H1 (cell line): Measurements from ENCODE around the gene EPHA1. TPM values are rescaled to one million over a fixed set of nuclear protein-coding genes. Genes with fewer than 3 reads are reported as not detected.
A peak's percentile ranks its signal among the peaks of the same experiment; 100 is the strongest.

Source experiments
- CTCF ChIA-PET: fragments of 300-600 bp; sonication (Branson Sonifier 250); formaldehyde crosslinking; loops from one replicate; lab custom pipeline; 2021; ENCODE audit not compliant: partially characterized antibody; lab: Charles Lee
- POLR2A ChIA-PET: fragments of 300-600 bp; sonication (Branson Sonifier 250); formaldehyde crosslinking; loops from one replicate; lab custom pipeline; 2021; ENCODE audit warnings: inconsistent platforms; ENCODE audit not compliant: partially characterized antibody; lab: Charles Lee
- DNase-seq, 2 experiments: peaks; one replicate each; pipeline versions ENCODE4 v3.0.0 to v3.0.0-alpha.2; 2010 to 2022; ENCODE audit warnings: low spot score in 2 of 2, low read depth in 1 of 2, mixed read lengths in 1 of 2
- FAIRE-seq: peaks from 2 replicates; lab custom pipeline; 2011; peaks lifted over from hg19 to GRCh38; lab: Jason Lieb, UNC
- H2AFZ ChIP-seq: 2 replicates; pipeline ENCODE4 v1.8.1; 2012; ENCODE audit warnings: low read length, inconsistent platforms
- H2AK5ac ChIP-seq: 2 replicates; pipeline ENCODE4 v1.6.1; 2013; ENCODE audit warnings: low read depth, low read length
- H2BK120ac ChIP-seq: replicated peaks from 2 replicates; pipeline ENCODE3; 2013; ENCODE audit warnings: low read depth, low read length, inconsistent platforms
- H2BK12ac ChIP-seq: 2 replicates; pipeline ENCODE4 v1.6.1; 2013; ENCODE audit warnings: low read depth, low read length
- H2BK15ac ChIP-seq: 2 replicates; pipeline ENCODE4 v1.6.1; 2013; ENCODE audit warnings: low read length
- H2BK20ac ChIP-seq: 2 replicates; pipeline ENCODE4 v1.6.1; 2013; ENCODE audit warnings: low read length
- H2BK5ac ChIP-seq: 2 replicates; pipeline ENCODE4 v1.6.1; 2013; ENCODE audit warnings: low read depth, low read length
- H3K14ac ChIP-seq: 2 replicates; pipeline ENCODE4 v1.6.1; 2013; ENCODE audit warnings: inconsistent platforms; ENCODE audit not compliant: insufficient read length
- H3K18ac ChIP-seq: 2 replicates; pipeline ENCODE4 v1.6.1; 2013; ENCODE audit warnings: low read length; ENCODE audit errors: extremely low read depth
- H3K23ac ChIP-seq: 2 replicates; pipeline ENCODE4 v1.6.1; 2013; ENCODE audit warnings: inconsistent platforms; ENCODE audit not compliant: insufficient read length
- H3K23me2 ChIP-seq: 2 replicates; pipeline ENCODE4 v1.6.1; 2013; ENCODE audit warnings: low read depth, low read length
- H3K27ac ChIP-seq: 2 replicates; pipeline ENCODE4 v1.6.1; 2011; ENCODE audit warnings: low read depth, low read length, inconsistent platforms
- H3K27me3 ChIP-seq, 4 experiments: replicated peaks in 1 of 4; 1 replicate in 1 of 4; 2 replicates in 3 of 4; pipeline versions ENCODE4 v1.6.1 to v1.8.1; 2011 to 2013; ENCODE audit warnings: low read length in 3 of 4, mild to moderate bottlenecking in 3 of 4, inconsistent platforms in 2 of 4, mixed read lengths in 2 of 4, moderate library complexity in 1 of 4; ENCODE audit not compliant: control insufficient read depth in 3 of 4, insufficient read depth in 3 of 4; ENCODE audit errors: extremely low read depth in 1 of 4
- H3K36me3 ChIP-seq, 4 experiments: 2 replicates each; pipeline versions ENCODE4 v1.6.1 to v1.8.1; 2011 to 2013; ENCODE audit warnings: mild to moderate bottlenecking in 4 of 4, low read length in 3 of 4, moderate library complexity in 2 of 4, control low read depth in 1 of 4, inconsistent platforms in 1 of 4; ENCODE audit not compliant: insufficient read depth in 4 of 4, control insufficient read depth in 2 of 4
- H3K4ac ChIP-seq: replicated peaks from 2 replicates; pipeline ENCODE3; 2013; ENCODE audit warnings: low read length, low read depth, mixed read lengths, inconsistent platforms; ENCODE audit not compliant: insufficient read length
- H3K4me1 ChIP-seq, 4 experiments: replicated peaks in 1 of 4; 1 replicate in 1 of 4; 2 replicates in 3 of 4; pipeline versions ENCODE4 v1.6.1 to v1.8.1; 2011 to 2013; ENCODE audit warnings: low read length in 3 of 4, inconsistent platforms in 2 of 4, mixed read lengths in 1 of 4; ENCODE audit not compliant: insufficient read depth in 4 of 4, control insufficient read depth in 3 of 4
- H3K4me2 ChIP-seq, 2 experiments: 2 replicates each; pipeline versions ENCODE4 v1.6.1 to v1.8.1; 2011 to 2013; ENCODE audit warnings: low read depth in 2 of 2, low read length in 2 of 2, control low read depth in 1 of 2, inconsistent platforms in 1 of 2, mild to moderate bottlenecking in 1 of 2; ENCODE audit not compliant: insufficient read depth in 1 of 2
- H3K4me3 ChIP-seq, 4 experiments: fragments of 200-600, 300-600 bp in 1 of 4; sonication (generic), shearing (Covaris generic), sonication (Bioruptor Twin) in 1 of 4; 2 replicates each; pipeline versions ENCODE4 v1.5.1 to v1.8.1; 2011 to 2016; ENCODE audit warnings: low read length in 4 of 4, low read depth in 3 of 4, control low read depth in 2 of 4, inconsistent platforms in 2 of 4, mild to moderate bottlenecking in 2 of 4, mixed read lengths in 1 of 4, moderate library complexity in 1 of 4; ENCODE audit not compliant: insufficient read depth in 2 of 4; ENCODE audit errors: extremely low read depth in 1 of 4
- H3K56ac ChIP-seq: replicated peaks from 2 replicates; pipeline ENCODE3; 2013; ENCODE audit warnings: low read depth, mild to moderate bottlenecking, mixed read lengths, low read length, inconsistent platforms; ENCODE audit not compliant: insufficient read length
- H3K79me1 ChIP-seq: 2 replicates; pipeline ENCODE4 v1.6.1; 2013; ENCODE audit warnings: low read depth, low read length, control low read depth
- H3K79me2 ChIP-seq, 2 experiments: 2 replicates each; pipeline versions ENCODE4 v1.6.1 to v1.8.1; 2012 to 2013; ENCODE audit warnings: low read length in 2 of 2, mild to moderate bottlenecking in 2 of 2, inconsistent platforms in 1 of 2; ENCODE audit not compliant: insufficient read depth in 2 of 2, control insufficient read depth in 1 of 2
- H3K9ac ChIP-seq, 4 experiments: replicated peaks in 1 of 4; 1 replicate in 1 of 4; 2 replicates in 3 of 4; pipeline versions ENCODE4 v1.6.1 to v1.8.1; 2011 to 2013; ENCODE audit warnings: low read depth in 3 of 4, low read length in 3 of 4, control low read depth in 2 of 4, mild to moderate bottlenecking in 2 of 4, moderate library complexity in 2 of 4, inconsistent platforms in 1 of 4; ENCODE audit errors: extremely low read depth in 1 of 4
- H3K9me3 ChIP-seq, 2 experiments: 2 replicates each; pipeline versions ENCODE4 v1.6.1 to v1.8.1; 2012 to 2013; ENCODE audit warnings: mild to moderate bottlenecking in 2 of 2, moderate library complexity in 2 of 2, control low read depth in 1 of 2, inconsistent platforms in 1 of 2, low read depth in 1 of 2, low read length in 1 of 2, mixed read lengths in 1 of 2; ENCODE audit not compliant: insufficient read depth in 2 of 2
- H4K20me1 ChIP-seq, 2 experiments: replicated peaks in 1 of 2; 2 replicates each; pipeline versions ENCODE3 to v1.8.1; 2011 to 2013; ENCODE audit warnings: inconsistent platforms in 2 of 2, low read length in 2 of 2, mild to moderate bottlenecking in 1 of 2; ENCODE audit not compliant: insufficient read depth in 2 of 2, control insufficient read depth in 1 of 2
- H4K5ac ChIP-seq: 2 replicates; pipeline ENCODE4 v1.6.1; 2013; ENCODE audit warnings: low read length, low read depth, mixed read lengths, inconsistent platforms; ENCODE audit not compliant: insufficient read length
- H4K8ac ChIP-seq: 2 replicates; pipeline ENCODE4 v1.8.0; 2013; ENCODE audit warnings: mild to moderate bottlenecking, moderate library complexity, low read length, inconsistent platforms; ENCODE audit not compliant: insufficient read depth; ENCODE audit errors: extremely low read depth
- H4K91ac ChIP-seq: replicated peaks from 2 replicates; pipeline ENCODE3; 2013; ENCODE audit warnings: low read length, mixed read lengths, inconsistent platforms; ENCODE audit not compliant: insufficient read length
- POLR2AphosphoS5 ChIP-seq: IDR thresholded peaks from 2 replicates; pipeline ENCODE4 v1.6.1; 2011; ENCODE audit warnings: low read depth, low read length
- ZNF274 ChIP-seq: IDR thresholded peaks from 2 replicates; pipeline ENCODE4 v1.7.0; 2012; ENCODE audit warnings: low read length, borderline replicate concordance; ENCODE audit errors: extremely low read depth
- WGBS, 2 experiments: shearing (Covaris generic) in 1 of 2; methylation state at CpG; one replicate each; pipeline versions ENCODE4 v1.1.6 to v1.1.7; 2013 to 2015; ENCODE audit warnings: low lambda C conversion rate in 2 of 2, mixed read lengths in 2 of 2, inconsistent platforms in 1 of 2, low coverage in 1 of 2, missing lambda C conversion rate in 1 of 2; ENCODE audit not compliant: insufficient replicate concordance in 2 of 2, insufficient coverage in 1 of 2, insufficient read length in 1 of 2; ENCODE audit errors: extremely low coverage in 1 of 2, missing lambda C conversion rate in 1 of 2; 5-methylcytosine and 5-hydroxymethylcytosine counted together
- polyA plus RNA-seq, 7 experiments: library from polyadenylated mRNA; depleted of rRNA in 3 of 7; stranded (reverse) in 5 of 7; unstranded in 2 of 7; fragments of >200 nt in 5 of 7; fragments of 200-250 nt in 2 of 7; gene quantifications; 1 replicate in 5 of 7; 2 replicates in 1 of 7; 4 replicates in 1 of 7; pipeline versions ENCODE4 v1.2.1 to v1.2.3, GENCODE V29; 2011 to 2013; ENCODE audit warnings: missing spikeins in 2 of 7, mixed read lengths in 2 of 7
- total RNA-seq: library from RNA; stranded (reverse); fragmentation: NEBNext Ultra II Directional; extraction: Animal tissue kit (Norgen Biotek cat#: 25700); gene quantifications from 2 replicates; pipeline ENCODE4 v1.2.1, GENCODE V29; 2021

The EPHA1 gene
- total and polyA plus RNA-seq, 2 of the 8 experiments (the other 6 are each of a cell fraction or from before 2014, with no cell fraction given) = 86.5 to 133 TPM

- Histone ChIP-seq H3K56ac (no peak overlapping the region), H3K23me2 (no peaks in the 10 kb centered on the region), H4K8ac (peak overlapping the region; percentile 48), H2BK5ac (no peak overlapping the region), H3K79me2 (no peaks in the 10 kb centered on the region; a peak in 1 of 4 replicates), H3K18ac (no peak overlapping the region), H3K79me1 (peaks cover 6% of the 10 kb centered on the region; the same call in 1 of the 2 replicates), H3K4me1 (no peaks in the 10 kb centered on the region; a peak in 1 of 7 replicates), H2BK12ac (no peak overlapping the region), H3K4me2 (no peak overlapping the region), H4K5ac (no peak overlapping the region), H4K20me1 (peaks cover 36 to 48% of the 10 kb centered on the region in 2 experiments), H3K36me3 (peaks cover 35 to 86% (median 74%) of the 10 kb centered on the region in 4 experiments), H3K4me3 (no peak overlapping the region), H3K23ac (no peak overlapping the region), H4K91ac (no peak overlapping the region), H3K9ac (no peak overlapping the region), H3K4ac (no peak overlapping the region), H3K9me3 (no peaks in the 10 kb centered on the region), H2BK15ac (no peak overlapping the region), H2AK5ac (no peak overlapping the region), H3K27me3 (no peaks in the 10 kb centered on the region), H2AFZ (no peak overlapping the region), H3K14ac (no peak overlapping the region), H3K27ac (no peak overlapping the region), H2BK20ac (no peak overlapping the region), H2BK120ac (no peak overlapping the region)
- TF ChIP-seq ZNF274 (no peak), POLR2AphosphoS5 (peak; percentile 91)
- CTCF ChIA-PET = interaction anchor here (0.5 to 23.5 kb wide), 8 partner anchors 14 to 105 kb away, joined by 3 to 359 read pairs (median 11); partner anchors contain the start of genes CASP2, EPHA1 and ZYX
- WGBS, 2 experiments = 90% methylated on average over 24 of the region's 24 CpGs; no CpG with 5 or more reads in 1 of the 2 experiments
- FAIRE-seq = no peak
- POLR2A ChIA-PET = interaction anchor here (0.7 to 25.2 kb wide), 12 partner anchors 12 to 102 kb away, joined by 3 to 518 read pairs (median 5); partner anchors contain the start of genes EPHA1 and ZYX
- DNase-seq = no peak
Observed at GRCh38 chr7:143391462-143392404, 16.9 kb downstream of the EPHA1 start.
